ENCODE data around the gene ARID5A. TPM values are rescaled to one million over a fixed set of nuclear protein-coding genes. Genes with fewer than 3 reads are reported as not detected.

Gene ARID5A
- total RNA-seq, 2 donors from 2014 or later: 152 to 231 TPM

- DNase-seq (ENCODE audit: low spot score): no peak
- ATAC-seq (ENCODE audit: insufficient number of reproducible peaks, low FRiP score, low read depth): no peak
- no peaks in the 10 kb centered on the region for H3K36me3 ChIP-seq
These were observed 31.5 kb downstream of the ARID5A start for GRCh38 chr2:96568094-96568493.

GRCh38 chr2:96574364-96574763 lies 37.8 kb downstream of the ARID5A start:
- DNase-seq (ENCODE audit: low spot score): no peak
- Histone ChIP-seq H3K4me3 (no peak overlapping the region), H3K27ac (no peak overlapping the region), H3K9me3 (no peaks in the 10 kb centered on the region), H3K4me1 (ENCODE audit: control insufficient read depth in 1 of 2, low read depth in 2 of 2) (no peaks in the 10 kb centered on the region), H3K27me3 (replicated peaks; ENCODE audit: insufficient read depth) (no peaks in the 10 kb centered on the region), H3K36me3 (no peaks in the 10 kb centered on the region)
- TF ChIP-seq CTCF (IDR thresholded peaks at IDR 0.05): no peak
- ATAC-seq (ENCODE audit: insufficient number of reproducible peaks, low FRiP score, low read depth): no peak

More at GRCh38 chr2:96568094-96568493, 31.5 kb downstream of the ARID5A start:
- H3K27me3 ChIP-seq (replicated peaks; ENCODE audit: insufficient read depth): no peaks in the 10 kb centered on the region
- H3K9me3 ChIP-seq: no peaks in the 10 kb centered on the region
- no peak overlapping the region for H3K27ac ChIP-seq
- H3K4me3 ChIP-seq: no peak overlapping the region
- TF ChIP-seq CTCF (IDR thresholded peaks at IDR 0.05): no peak
- H3K4me1 ChIP-seq (ENCODE audit: control insufficient read depth in 1 of 2, low read depth in 2 of 2): no peaks in the 10 kb centered on the region

GRCh38 chr2:96575785-96576456 lies 39.4 kb downstream of the ARID5A start:
- H3K36me3 ChIP-seq: no peaks in the 10 kb centered on the region
- no peaks in the 10 kb centered on the region for H3K27me3 ChIP-seq (replicated peaks; ENCODE audit: insufficient read depth)
- no peak for ATAC-seq (ENCODE audit: insufficient number of reproducible peaks, low FRiP score, low read depth)
- H3K4me3 ChIP-seq: no peak overlapping the region
- H3K4me1 ChIP-seq (ENCODE audit: control insufficient read depth in 1 of 2, low read depth in 2 of 2): no peaks in the 10 kb centered on the region
- TF ChIP-seq CTCF (IDR thresholded peaks at IDR 0.05): no peak
- no peaks in the 10 kb centered on the region for H3K9me3 ChIP-seq
- no peak overlapping the region for H3K27ac ChIP-seq
- DNase-seq (ENCODE audit: low spot score): no peak

- Histone ChIP-seq H3K27ac (no peak overlapping the region), H3K36me3 (no peaks in the 10 kb centered on the region), H3K4me3 (no peak overlapping the region), H3K9me3 (no peaks in the 10 kb centered on the region), H3K27me3 (replicated peaks; ENCODE audit: insufficient read depth) (no peaks in the 10 kb centered on the region), H3K4me1 (ENCODE audit: control insufficient read depth in 1 of 2, low read depth in 2 of 2) (no peaks in the 10 kb centered on the region)
- no peak for TF ChIP-seq CTCF (IDR thresholded peaks at IDR 0.05)
- no peak for DNase-seq (ENCODE audit: low spot score)
- no peak for ATAC-seq (ENCODE audit: insufficient number of reproducible peaks, low FRiP score, low read depth)
These were observed 40.9 kb downstream of the ARID5A start for GRCh38 chr2:96577501-96577900.

GRCh38 chr2:96578731-96579130 lies 42.2 kb downstream of the ARID5A start:
- no peak for TF ChIP-seq CTCF (IDR thresholded peaks at IDR 0.05)
- Histone ChIP-seq H3K36me3 (no peaks in the 10 kb centered on the region), H3K9me3 (no peaks in the 10 kb centered on the region), H3K4me3 (no peak overlapping the region), H3K27ac (no peak overlapping the region), H3K27me3 (replicated peaks; ENCODE audit: insufficient read depth) (no peaks in the 10 kb centered on the region), H3K4me1 (ENCODE audit: control insufficient read depth in 1 of 2, low read depth in 2 of 2) (no peaks in the 10 kb centered on the region)
- ATAC-seq (ENCODE audit: insufficient number of reproducible peaks, low FRiP score, low read depth) (no peak), DNase-seq (ENCODE audit: low spot score) (no peak)

Measured in thoracic aorta (tissue), 2 donors.